ENCODE measurements around the gene MRPL55.

Gene MRPL55

GRCh38 chr1:228096416-228097332, 12.4 kb downstream of the MRPL55 start:
- no peak for TF ChIP-seq ZNF274 (IDR thresholded peaks at IDR 0.05; ENCODE audit: low read depth, low read length)
- no peak overlapping the region for H3K4me3 ChIP-seq (ENCODE audit: low read length)

DNA sequence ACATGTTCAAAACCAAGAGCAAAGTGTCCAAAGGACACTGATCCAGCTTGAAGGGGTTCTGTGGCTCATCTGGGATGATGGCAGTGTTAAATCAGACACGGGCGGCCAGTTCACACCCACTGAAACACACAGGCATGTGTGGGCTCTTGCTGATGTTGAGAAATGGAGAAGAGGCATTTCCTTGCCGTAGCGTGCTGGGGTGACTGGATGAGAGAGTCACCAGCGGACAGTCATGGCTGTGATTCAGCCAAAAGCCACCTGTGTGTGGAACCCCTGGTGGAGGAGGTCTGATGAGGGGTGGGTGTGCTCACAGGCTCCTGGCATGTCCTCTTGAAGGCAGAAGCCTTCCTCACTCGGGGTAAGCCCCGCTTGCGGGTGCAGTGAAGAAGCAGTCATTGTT, 13.2 kb downstream of the MRPL55 start:
- H3K4me3 ChIP-seq (ENCODE audit: low read length) = no peak overlapping the region
- no peak for TF ChIP-seq ZNF274 (IDR thresholded peaks at IDR 0.05; ENCODE audit: low read depth, low read length)

- no peak for TF ChIP-seq ZNF274 (IDR thresholded peaks at IDR 0.05; ENCODE audit: low read depth, low read length)
- no peak overlapping the region for H3K4me3 ChIP-seq (ENCODE audit: low read length)
Observed at GRCh38 chr1:228095161-228095560, 13.9 kb downstream of the MRPL55 start.

GRCh38 chr1:228094432-228095016, 14.6 kb downstream of the MRPL55 start:
- no peak for TF ChIP-seq ZNF274 (IDR thresholded peaks at IDR 0.05; ENCODE audit: low read depth, low read length)

GRCh38 chr1:228093050-228093906, 15.8 kb downstream of the MRPL55 start:
- no peak overlapping the region for H3K4me3 ChIP-seq (ENCODE audit: low read length)
- TF ChIP-seq ZNF274 (IDR thresholded peaks at IDR 0.05; ENCODE audit: low read depth, low read length) = no peak

More at GRCh38 chr1:228094432-228095016, 14.6 kb downstream of the MRPL55 start:
- no peak overlapping the region for H3K4me3 ChIP-seq (ENCODE audit: low read length)

- TF ChIP-seq ZNF274 (IDR thresholded peaks at IDR 0.05; ENCODE audit: low read depth, low read length) = no peak
- no peak overlapping the region for H3K4me3 ChIP-seq (ENCODE audit: low read length)
Observed at GRCh38 chr1:228092342-228093049, 16.6 kb downstream of the MRPL55 start.

DNA sequence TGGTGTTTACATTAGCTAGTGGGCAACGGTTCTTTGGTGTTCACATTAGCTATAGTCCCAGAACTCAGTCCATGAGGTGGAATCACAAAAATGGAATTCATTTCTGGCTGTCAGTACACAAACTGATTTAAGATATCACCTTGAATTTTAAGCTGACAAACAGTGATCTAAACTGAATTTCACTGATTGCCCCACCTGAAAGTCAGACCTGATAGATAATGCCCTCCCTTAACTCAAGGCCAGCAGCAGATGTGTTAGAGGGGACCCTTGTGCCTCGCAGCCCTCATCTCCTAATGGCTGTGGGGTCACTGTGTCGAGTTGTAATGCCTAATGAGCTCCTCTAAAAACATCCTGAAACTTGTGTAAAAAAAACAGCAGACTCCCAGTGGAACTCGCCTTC, 18.0 kb downstream of the MRPL55 start:
- TF ChIP-seq ZNF274 (IDR thresholded peaks at IDR 0.05; ENCODE audit: low read depth, low read length) = no peak
- no peak overlapping the region for H3K4me3 ChIP-seq (ENCODE audit: low read length)

- H3K4me3 ChIP-seq (ENCODE audit: low read length) = no peak overlapping the region
Observed at GRCh38 chr1:228090613-228091081, 18.5 kb downstream of the MRPL55 start.

DNA sequence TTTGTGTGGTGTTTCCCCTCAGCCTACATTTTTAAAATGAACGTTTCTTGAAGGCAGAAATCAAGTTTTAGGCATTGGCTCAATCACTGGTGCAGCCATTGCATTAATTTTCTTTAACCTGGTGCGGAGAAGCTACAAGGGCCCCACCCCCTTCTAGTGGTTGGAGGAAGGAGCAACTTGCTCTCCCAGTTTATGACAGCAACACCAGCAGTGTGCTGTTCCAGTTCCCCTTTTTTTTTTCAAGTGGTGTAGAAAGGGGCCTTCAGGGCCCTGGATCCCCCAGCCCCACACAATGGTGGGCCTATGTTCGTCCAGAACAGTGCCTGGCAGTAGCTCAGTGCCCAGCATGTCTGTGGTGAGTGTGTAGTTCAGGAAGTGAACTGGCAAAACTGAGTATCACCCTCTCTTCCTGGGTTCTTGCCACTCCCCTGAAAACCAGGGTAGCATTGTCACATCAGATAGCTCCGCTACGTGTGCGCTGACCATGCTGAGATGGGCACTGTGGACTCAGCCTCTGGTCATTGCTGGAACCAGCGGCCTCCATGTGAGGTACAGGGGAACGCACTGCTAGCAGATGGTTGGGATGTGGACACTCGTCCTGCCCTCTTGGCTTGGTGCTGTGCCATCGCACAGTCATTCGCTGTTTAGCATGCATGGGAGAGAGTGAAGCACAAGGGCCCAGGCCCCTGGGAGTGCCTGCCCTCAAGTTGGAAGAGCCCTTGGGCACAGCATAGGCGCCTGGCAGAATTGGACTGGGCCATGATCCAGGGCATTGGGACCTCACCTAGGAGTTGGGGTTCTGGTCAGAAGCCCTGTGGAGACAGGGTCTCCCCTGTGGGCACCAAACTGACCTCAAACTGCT, 19.3 kb downstream of the MRPL55 start:
- no peak overlapping the region for H3K4me3 ChIP-seq (ENCODE audit: low read length)
- TF ChIP-seq ZNF274 (IDR thresholded peaks at IDR 0.05; ENCODE audit: low read depth, low read length) = no peak

More at GRCh38 chr1:228090613-228091081, 18.5 kb downstream of the MRPL55 start:
- TF ChIP-seq ZNF274 (IDR thresholded peaks at IDR 0.05; ENCODE audit: low read depth, low read length) = no peak

- TF ChIP-seq ZNF274 (IDR thresholded peaks at IDR 0.05; ENCODE audit: low read depth, low read length) = no peak
- no peak overlapping the region for H3K4me3 ChIP-seq (ENCODE audit: low read length)
Observed at GRCh38 chr1:228088586-228089498, 20.3 kb downstream of the MRPL55 start.

- no peak for TF ChIP-seq ZNF274 (IDR thresholded peaks at IDR 0.05; ENCODE audit: low read depth, low read length)
- H3K4me3 ChIP-seq (ENCODE audit: low read length) = no peak overlapping the region
Observed at GRCh38 chr1:228087771-228088251, 21.3 kb downstream of the MRPL55 start.
